Jurkat, Clone E6-1 (cell line): ENCODE measurements around the gene ZFPM1.
"Not testable (repeated sequence)": the region's sequence is repeated elsewhere in the genome, so short reads cannot be mapped to it uniquely, and the experiment has no call there.

Experiments used
- DNase-seq: peaks from one replicate; pipeline ENCODE4 v3.0.0-alpha.2; 2011; ENCODE audit warnings: low read depth, low spot score
- H3K4me3 ChIP-seq: 2 replicates; pipeline ENCODE4 v1.5.1; 2011; ENCODE audit warnings: mild to moderate bottlenecking, low read length, control low read depth, moderate library complexity

ZFPM1 gene

DNA sequence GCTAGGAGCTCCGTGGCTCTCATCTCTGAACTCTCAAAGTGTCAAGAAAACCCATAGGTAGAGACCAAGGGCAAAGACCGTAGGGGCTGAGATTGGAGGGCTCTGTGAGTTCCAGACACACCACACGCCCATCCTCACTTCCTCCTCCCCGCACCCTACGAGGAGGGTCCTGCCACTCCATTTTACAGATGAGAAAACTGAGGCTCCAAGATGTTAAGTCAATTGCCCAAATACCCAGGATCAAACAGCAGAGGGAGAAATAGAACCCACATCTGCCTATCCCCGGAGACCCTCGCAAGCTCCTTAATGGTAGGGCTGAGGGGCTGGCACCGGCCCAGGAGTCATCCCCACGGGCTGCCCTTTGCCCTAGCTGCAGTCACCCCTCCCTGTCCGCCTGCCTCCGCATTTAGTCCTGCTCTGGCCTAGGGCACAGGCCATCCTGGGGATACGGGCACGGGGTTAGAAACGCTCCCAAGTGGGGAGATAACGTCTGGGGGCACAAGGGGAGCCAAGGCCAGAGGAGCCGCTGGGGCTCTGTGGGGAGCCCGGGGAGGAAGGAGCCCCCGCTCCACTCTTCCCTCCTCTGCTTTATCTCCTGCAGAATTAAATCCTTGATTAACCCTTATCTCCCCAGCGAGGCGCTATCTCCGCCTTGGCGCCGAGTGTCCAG is 63.0 kb downstream of the ZFPM1 start:
- H3K4me3 ChIP-seq = no peak overlapping the region
- DNase-seq = no peak

GRCh38 chr16:88516601-88517061 is 63.6 kb downstream of the ZFPM1 start:
- no peak for DNase-seq

GRCh38 chr16:88517208-88517774 is 64.2 kb downstream of the ZFPM1 start:
- not testable (repeated sequence) for H3K4me3 ChIP-seq

More at GRCh38 chr16:88516601-88517061, 63.6 kb downstream of the ZFPM1 start:
- H3K4me3 ChIP-seq = no peak overlapping the region

GRCh38 chr16:88518411-88519111 is 65.5 kb downstream of the ZFPM1 start:
- not testable (repeated sequence) for H3K4me3 ChIP-seq, DNase-seq

More at GRCh38 chr16:88517208-88517774, 64.2 kb downstream of the ZFPM1 start:
- DNase-seq = not testable (repeated sequence)

- DNase-seq = no peak
- H3K4me3 ChIP-seq = no peak overlapping the region
These were observed 66.2 kb downstream of the ZFPM1 start for GRCh38 chr16:88519240-88519639.

DNA sequence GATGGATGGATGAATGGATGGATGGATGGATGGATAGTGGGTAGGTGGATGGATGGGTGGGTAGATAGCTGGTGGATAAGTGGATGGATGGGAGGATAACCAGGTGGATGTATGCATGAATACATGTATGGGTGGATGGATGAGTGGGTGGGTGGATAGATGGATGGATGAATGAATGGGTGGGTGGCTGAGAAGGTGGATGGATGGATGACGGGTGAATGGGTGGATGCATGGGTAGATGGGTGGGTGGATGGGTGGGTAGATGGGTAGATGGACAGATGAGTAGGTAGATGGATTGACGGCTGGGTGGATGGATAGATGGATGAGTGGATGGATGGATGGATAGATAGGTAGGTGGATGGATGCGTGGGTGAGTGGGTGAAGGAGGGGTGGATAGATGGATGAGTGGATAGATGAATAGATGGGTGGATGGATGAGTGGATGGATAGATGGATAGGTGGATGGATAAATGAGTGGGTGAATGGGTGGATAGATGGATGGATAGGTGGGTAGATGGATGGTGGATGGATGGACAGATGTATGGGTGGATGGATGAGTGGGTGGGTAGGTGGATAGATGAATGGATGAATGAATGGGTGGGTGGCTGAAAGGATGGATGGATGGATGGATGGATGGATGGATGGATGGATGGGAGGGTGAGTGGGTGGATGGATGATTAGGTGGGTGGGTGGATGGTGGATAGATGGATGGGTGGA is 67.0 kb downstream of the ZFPM1 start:
- H3K4me3 ChIP-seq = no peak overlapping the region
- DNase-seq = no peak

DNA sequence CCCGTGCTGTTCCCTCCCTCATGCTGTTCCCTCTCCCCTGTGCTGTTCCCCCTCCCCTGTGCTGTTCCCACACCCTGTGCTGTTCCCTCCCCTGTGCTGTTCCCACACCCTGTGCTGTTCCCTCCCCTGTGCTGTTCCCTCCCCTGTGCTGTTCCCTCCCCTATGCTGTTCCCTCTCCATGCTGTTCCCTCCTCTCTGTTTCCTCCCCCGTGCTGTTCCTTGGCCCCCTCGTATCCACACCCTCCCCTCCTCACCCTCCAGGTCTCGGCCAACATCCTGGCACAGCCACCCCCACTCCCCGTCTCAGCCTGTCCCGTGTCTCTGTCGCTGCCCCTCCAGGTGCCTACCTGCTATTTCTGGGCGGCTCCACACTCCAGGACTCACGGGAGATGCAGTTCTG is 68.6 kb downstream of the ZFPM1 start:
- no peak overlapping the region for H3K4me3 ChIP-seq
- no peak for DNase-seq

DNA sequence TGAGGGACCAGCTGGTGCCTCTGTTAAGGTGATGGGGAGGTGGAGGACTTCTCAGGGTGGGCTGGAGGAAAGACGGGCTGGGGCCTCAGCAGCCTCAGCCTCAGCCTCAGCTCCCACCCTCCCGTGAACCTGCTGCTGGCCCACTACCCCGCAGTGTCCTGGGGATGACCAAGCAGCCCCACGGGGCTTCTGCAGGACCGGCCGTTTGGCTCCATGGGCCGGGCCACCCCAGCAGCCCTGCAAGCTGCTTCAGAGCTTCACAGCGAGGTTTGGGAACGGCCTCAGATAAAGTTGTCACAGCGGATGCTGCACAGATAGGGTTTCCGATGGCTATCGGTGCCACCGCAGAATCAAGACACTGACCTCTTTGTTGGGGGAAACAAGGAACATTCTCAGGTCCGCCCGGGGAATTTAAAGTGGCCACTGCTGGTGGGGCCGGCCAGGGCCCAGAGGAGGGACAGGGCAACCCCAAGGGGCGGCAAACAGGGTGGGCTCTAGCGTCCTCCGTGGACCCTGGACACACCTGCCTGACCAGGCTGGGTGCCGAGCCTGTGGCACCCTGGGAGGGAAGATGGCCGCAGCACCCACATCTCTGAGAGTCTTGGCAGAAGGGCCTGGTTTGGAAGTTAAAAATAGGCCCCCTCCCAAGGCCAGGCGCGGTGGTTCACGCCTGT is 69.3 kb downstream of the ZFPM1 start:
- no peak for DNase-seq

DNA sequence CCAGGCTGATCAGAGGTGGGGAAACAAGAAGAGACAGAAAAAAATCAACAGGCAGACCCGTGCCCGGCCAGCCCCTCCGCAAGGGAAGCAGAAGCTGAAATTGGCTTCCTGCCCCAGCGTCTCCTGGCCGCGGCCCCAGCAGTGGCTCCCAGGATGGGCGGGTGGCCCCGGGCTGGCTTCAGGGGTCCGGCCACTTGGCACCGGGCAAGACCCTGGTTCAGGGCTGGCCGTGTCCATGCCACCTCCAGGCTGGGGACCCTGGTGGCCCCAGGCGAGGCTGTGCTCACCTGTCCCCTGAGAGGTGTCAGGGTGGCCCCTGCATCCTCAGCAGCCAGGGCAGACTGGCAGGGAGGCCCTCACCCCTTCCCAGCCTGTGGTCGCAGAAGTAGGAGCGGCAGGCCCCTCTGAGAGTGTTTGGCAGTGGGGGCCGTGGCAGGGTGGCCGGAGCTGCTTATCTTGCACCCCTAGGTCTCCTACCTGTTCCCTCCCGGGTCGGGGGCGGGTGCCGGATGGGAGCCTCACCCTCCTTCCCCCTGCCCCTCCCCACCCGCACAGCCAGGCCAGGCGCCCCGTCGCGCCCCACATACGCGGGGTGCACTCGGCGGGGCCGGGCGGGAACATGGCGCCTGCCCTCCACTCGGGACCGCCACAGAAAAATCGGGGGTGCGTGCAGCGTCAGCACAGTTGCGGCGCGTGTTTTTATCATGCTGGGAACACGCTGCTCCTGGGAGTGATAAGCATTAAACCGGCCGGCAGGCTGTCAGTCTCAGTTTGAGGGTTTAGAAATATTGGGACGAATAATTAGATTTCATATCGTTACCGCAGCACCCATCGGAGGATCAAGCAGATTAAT is 70.5 kb downstream of the ZFPM1 start:
- no peak overlapping the region for H3K4me3 ChIP-seq
- DNase-seq = no peak

More for the DNA sequence above, 69.3 kb downstream of the ZFPM1 start:
- no peak overlapping the region for H3K4me3 ChIP-seq

GRCh38 chr16:88524274-88524972 is 71.3 kb downstream of the ZFPM1 start:
- DNase-seq = no peak
- no peak overlapping the region for H3K4me3 ChIP-seq

DNA sequence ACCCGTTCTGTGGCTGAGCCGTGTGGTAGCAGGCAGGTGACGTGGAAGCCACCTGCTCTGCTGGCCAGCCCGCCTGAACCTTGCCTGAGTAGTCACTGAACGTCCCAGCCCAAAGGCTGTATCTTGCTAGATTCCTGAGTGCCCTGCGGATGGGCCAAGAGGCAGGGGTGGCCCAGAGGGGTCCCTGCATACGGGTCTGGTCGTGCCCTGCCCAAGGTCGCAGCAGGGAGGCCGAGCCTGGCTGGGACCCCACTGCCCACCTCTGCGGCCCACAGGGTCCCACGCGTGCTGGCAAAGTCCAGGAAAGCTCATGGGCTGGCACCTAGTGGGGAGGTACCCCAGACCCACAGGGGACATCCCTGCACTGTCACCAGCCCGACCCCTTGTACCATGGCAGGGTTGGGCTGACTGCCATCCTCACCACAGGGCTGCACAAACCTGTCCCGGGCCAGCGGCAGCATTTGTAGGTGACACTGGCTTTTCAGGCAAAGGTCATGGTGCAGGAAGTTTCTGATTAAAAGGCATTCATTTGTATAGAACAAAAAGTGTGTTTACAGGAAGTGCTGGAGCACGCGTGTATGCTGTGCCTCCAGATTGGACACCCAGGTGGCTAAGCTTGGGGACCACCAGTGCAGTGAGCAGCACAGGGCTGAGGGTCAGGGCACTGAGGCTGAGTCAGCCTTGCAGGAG is 72.0 kb downstream of the ZFPM1 start:
- no peak for DNase-seq

DNA sequence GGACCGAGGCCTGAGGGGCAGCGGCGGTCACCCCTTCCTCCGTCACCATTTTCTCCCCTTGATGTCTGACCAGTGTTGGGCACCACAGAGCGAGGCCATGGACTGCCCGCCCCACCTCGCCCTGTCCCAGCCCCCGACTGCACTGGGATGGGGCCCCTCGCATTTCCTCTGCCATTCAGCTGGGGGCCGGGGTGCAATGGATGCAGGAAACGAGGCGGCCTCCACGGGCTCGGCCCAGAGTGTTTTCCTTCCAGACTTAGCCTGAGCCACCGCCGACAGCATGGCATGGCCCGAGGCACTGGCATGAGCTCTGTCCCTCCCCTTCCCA is 72.5 kb downstream of the ZFPM1 start:
- no peak for DNase-seq
- no peak overlapping the region for H3K4me3 ChIP-seq

More for the DNA sequence above, 72.0 kb downstream of the ZFPM1 start:
- no peak overlapping the region for H3K4me3 ChIP-seq

DNA sequence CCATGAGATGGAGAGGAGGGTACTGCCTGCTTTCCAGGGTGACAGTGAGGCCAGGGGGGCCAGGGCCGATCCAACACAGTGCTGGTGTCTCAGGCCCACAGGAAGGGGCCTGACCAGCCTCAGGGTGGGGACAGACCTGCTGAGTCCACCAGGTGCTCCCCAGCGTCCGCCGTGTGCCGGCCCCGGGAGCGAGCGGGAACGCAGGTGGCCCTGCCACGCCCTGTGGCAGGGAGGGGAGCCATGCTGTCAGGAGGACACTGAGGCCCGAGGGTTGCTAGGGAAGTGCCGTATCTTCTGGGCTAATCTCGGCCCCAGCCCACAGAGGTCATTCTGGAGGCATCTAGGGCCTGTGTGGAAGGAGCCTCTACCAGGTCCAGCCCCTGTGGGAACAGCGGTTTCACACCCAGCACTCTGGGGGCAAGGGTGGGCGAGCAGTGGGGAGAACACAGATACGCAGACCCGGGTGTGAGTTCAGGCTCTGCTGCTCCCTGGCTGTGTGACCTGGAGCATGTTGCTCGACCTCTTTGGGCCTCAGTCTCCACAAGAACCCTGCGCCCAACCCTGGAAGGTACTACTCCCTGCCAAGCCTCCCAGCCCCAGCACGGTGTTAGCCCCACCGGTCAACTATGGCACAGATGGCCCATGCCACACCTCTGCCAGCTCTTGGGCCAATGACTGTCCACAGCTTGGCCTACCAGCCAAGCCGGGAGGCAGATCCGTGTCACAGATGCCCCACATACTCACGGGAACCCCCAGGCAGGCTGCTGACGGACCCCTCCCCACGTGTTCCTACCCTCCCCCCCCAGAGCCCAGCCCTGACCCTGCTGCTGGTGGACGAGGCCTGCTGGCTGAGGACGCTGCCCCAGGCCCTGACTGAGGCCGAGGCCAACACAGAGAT is 73.2 kb downstream of the ZFPM1 start:
- no peak overlapping the region for H3K4me3 ChIP-seq
- no peak for DNase-seq

DNA sequence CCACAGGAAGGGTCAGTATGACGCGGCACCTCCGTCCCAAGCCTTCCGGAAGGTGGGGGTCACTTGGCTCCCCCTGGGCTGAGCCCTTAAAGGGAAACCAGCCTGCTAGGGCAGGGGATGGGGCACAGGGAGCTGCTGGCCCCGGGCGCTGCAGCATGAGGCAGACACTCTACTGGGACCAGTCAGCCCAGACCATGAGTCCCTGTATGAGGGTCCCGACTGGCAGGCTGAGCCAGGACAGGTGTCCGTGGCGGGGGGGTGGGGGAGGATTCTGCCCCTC is 73.8 kb downstream of the ZFPM1 start:
- DNase-seq = no peak
- no peak overlapping the region for H3K4me3 ChIP-seq

GRCh38 chr16:88527186-88527936 is 74.3 kb downstream of the ZFPM1 start:
- DNase-seq = no peak
- H3K4me3 ChIP-seq = no peak overlapping the region
